Fibroblast of upper back skin (primary cell): Measurements from ENCODE around the gene LPA.
"Not testable (repeated sequence)": the region's sequence is repeated elsewhere in the genome, so short reads cannot be mapped to it uniquely, and the experiment has no call there.

ENCODE experiments used
- DNase-seq: peaks from one replicate; pipeline ENCODE4 v3.0.0-alpha.2; 2013

LPA gene

GRCh38 chr6:160659562-160659961 lies 4.5 kb downstream of the LPA start:
- DNase-seq, result no peak

DNA sequence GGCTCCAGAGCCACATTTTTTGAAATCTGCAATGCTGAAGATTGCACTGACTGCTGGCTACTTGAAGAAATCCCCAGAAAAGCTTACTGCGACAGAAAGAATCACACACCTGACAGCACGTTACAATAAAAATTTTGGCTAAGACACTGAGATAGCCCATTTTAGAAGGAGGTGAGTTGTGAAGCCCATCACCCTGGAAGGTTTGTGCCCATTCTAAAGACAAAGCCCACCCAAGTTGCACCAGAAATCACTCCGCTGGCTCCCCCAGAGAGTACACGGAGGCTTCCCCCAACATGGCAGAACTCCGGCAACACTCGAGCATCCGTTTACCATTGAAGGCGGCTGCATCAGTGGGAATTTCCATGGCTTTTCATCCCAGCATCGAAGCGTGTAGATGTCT lies 29.4 kb downstream of the LPA start:
- peak; percentile 2 for DNase-seq

- no peak for DNase-seq
These were observed 67.9 kb downstream of the LPA start for GRCh38 chr6:160595838-160596832.

DNA sequence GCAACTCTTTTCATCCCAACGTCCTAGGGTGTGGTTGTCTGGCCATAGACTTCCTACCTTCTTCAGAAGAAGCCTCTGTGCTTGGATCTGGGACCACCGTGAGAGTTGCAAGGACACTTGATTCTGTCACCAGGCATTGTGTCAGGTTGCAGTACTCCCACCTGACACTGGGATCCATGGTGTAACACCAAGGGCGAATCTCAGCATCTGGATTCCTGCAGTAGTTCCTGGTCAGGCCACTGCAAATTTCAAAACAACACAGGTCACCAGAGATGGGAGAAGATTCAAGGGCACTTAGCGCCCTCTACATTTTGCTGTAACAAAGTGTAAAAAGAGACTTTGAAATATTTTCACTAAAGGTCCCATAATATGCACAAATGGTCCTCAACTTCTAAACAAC lies 68.8 kb downstream of the LPA start:
- not testable (repeated sequence) for DNase-seq

GRCh38 chr6:160586374-160586773 lies 77.7 kb downstream of the LPA start:
- no peak for DNase-seq

DNA sequence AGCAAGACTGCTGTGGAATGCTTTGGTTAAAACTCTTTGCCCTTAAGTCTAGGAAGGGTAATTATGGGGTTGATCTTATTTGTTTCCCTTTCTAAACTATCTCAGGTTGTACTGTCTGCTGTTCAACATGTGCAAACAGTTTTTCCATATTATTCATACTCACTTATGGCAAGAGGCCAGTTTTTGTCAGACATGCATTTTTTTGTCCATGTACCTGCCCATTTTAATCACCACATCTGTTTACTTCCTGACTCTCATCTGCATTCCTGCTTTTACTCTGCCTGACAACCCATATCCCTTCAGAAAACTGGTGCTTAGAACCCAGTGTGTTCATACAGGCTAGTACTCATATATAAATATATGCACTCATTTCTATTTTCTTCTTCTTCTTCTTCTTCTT lies 80.3 kb downstream of the LPA start:
- no peak for DNase-seq

DNA sequence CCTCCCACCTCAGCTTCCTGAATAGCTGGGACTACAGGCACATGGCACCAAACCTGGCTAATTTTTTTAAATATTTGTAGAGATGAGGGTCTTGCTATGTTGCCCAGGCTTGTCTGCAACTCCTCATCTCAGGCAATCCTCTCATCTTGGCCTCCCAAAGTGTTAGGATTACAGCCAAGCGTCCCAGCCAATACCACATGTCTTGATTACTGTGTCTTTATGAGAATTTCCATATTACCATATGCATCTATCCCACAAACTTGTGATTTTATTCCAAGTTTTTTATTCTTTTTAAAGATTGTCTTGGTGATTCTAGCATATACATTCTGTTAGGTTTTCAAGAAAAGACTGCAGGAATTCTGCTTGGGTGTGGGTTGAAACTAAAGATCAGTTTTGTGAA lies 82.7 kb downstream of the LPA start:
- DNase-seq, result no peak

DNA sequence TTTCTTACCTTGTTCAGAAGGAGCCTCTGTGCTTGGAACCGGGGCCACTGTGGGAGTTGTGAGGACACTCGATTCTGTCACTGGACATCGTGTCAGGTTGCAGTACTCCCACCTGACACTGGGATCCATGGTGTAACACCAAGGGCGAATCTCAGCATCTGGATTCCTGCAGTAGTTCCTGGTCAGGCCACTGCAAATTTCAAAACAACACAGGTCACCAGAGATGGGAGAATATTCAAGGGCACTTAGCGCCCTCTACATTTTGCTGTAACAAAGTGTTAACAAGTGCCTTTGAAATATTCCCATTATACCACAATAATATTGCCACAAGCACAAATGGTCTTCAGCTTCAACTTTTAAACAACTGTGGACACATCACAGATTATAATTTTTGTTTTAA lies 85.6 kb downstream of the LPA start:
- not testable (repeated sequence) for DNase-seq

DNA sequence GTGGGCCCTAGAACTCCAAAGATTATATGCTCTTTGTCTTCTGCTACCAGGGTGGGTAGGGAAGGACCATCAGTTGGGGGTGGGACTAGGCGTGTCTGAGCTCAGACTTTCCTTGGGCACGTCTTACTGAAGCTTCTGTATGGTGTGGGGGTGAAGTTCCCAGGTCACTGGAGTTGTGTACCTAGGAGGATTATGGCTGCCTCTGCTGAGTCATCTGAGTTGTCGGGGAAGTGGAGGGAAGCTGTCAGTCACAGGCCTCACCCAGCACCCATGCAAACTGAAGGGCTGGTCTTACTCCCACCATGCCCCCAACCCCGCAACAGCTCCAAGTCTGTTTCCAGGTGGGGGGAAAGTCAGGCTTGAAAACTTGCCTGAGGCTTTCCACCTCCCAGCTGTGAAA lies 90.1 kb downstream of the LPA start:
- no peak for DNase-seq

- not testable (repeated sequence) for DNase-seq
These were observed 92.9 kb downstream of the LPA start for GRCh38 chr6:160571201-160571600.

- DNase-seq, result no peak
These were observed 119.3 kb downstream of the LPA start for GRCh38 chr6:160544802-160545201.

GRCh38 chr6:160535270-160535669 lies 128.8 kb downstream of the LPA start:
- DNase-seq, result no peak

DNA sequence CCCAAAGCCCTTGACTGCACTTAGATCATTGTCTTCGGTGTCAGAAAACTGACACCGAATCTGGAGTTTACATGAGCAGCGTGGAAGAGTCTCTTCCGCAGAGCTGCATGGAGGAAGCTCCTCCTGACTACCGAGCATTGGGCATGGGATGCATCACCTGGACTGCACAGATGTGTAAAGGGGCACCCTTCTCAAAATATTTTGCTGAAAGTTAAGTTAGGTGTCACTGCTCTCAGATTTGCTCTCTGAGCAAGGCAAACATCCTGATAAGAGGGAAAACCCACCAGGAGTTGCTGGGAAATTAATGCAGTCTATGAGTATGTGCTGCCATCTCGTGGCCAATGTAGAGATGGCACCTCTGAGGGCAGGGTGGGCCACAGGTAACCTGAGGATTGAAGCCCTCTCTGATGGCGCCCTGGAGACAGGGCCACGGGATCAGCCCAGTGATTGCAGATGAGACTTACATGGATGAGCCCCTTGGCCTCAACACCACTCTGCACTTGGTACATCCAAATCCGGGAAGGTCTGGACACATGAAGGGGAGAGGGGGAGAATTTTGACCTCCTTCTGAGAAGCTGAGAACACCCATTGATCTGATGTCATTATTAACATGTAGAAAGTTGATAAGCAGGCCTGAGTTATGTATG lies 129.9 kb downstream of the LPA start:
- DNase-seq, result peak; percentile 47

- DNase-seq, result no peak
These were observed 131.8 kb downstream of the LPA start for GRCh38 chr6:160532315-160532714.

GRCh38 chr6:160531826-160532225 lies 132.2 kb downstream of the LPA start:
- DNase-seq, result no peak

DNA sequence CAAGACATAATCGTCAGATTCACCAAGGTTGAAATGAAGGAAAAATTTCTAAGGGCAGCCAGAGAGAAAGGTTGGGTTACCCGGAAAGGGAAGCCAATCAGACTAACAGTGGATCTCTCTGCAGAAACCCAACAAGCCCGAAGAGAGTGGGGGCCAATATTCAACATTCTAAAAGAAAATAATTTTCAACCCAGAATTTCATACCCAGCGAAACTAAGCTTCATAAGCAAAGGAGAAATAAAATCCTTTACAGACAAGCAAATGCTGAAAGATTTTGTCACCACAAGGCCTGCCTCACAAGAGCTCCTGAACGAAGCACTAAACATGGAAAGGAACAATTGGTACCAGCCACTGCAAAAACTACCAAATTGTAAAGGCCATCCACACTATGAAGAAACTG lies 134.6 kb downstream of the LPA start:
- not testable (repeated sequence) for DNase-seq

DNA sequence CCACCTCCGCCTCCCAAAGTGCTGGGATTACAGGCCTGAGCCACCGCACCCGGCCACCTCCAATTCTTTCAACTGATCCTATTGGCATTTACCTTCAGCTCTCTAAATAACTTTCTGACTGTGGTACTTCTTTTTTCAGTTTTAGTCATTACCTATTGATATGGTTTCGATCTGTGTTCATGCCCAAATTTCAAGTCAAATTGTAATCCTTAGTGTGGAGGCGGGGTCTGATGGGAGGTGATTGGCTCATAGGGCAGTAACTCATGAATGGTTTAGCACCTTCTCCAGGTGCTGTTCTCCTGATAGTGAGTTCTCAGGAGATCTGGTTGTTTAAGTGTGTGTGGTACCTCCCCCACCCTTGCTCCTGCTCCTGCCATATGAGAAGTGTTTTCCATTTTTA lies 140.9 kb downstream of the LPA start:
- DNase-seq, result no peak

DNA sequence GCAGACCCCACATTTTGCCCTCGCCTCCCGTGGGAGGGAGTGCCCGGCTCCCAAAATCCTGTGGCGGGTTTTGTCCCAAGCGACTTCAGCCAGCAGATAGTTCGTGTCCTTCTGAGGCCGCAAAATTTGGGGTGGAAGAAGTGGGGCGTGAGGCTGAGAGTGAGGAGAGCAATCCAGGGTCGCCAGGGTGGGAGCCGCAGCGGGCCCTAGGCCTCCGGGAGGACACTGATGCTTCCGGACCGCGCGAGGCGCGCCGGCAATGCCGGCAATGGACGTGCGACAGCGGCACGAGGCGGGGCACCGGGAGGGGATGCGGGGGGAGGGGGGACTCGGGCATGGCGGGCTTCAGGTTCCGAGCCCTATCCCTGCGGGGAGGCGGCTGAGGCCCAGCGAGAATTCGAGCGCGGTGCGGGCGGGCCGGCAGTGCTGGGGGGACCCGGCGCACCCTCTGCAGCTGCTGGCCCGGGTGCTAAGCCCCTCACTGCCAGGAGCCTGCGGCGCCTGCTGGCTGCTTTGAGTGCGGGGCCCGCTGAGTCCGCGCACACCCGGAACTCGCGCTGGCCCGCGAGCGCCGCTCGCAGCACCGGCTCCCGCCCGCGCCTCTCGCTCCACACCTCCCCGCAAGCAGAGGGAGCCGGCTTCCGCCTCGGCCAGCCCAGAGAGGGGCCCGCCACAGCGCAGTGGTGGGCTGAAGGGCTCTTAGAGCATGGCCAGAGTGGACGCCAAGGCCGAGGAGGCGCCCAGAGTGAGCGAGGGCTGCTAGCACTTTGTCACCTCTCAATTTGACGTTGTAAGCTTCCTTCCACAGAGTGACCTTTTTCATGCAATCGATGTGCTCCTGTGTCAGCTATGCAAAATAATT lies 143.8 kb downstream of the LPA start:
- peak; percentile 67 for DNase-seq

DNA sequence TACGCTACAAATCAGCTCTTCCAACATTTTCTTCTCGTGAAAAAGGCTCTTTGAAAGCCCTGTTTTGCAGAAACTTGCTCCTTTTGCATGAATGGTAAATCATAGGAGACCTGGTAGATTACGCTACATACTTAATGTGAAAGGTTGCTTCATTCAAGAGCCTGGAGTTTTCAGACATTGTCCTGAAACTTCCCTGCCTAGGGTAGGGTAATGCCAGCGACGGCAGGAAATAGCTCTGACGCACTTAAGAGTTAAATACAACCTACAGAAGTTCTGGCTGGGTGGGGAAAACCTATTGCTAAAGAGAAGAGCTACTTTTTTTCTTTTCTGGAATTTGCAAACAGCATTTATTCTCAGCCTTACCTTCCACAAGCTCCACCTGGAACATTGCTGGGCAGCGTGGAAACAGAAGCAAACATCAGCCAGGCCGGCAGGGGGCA lies 144.5 kb downstream of the LPA start:
- DNase-seq, result no peak

DNA sequence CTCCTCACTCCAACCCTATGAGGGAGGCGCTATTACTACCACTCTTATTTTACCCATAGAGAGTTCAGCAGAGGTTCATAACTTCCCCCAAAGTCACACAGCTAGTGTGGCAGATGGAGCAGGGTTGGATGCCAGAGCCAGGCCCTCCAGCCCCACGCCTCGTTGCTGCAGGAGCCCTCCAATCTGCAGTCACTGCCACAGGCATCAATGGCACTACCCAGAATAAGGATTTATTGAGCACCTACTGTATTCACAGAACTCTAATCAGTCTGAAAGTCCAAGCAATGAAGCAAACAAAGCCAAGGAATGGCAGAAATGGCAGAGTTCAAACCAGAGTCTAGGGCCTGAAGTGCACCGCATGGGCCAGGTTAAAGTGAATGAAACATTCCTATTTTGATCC lies 144.9 kb downstream of the LPA start:
- no peak for DNase-seq

DNA sequence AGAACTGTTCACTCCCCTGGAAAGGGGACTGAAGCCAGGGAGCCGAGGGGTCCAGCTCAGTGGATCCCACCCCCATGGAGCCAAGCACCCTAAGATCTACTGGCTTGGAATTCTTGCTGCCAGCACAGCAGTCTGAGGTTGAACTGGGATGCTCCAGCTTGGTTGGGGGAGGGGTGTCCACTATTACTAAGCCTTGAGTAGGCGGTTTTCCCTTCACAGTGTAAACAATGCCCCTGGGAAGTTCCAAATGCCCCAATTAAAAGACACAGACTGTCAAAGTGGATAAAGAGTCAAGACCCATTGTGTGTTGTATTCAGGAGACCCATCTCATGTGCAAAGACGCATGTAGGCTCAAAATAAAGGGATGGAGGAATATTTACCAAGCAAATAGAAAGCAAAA lies 150.2 kb downstream of the LPA start:
- no peak for DNase-seq

DNA sequence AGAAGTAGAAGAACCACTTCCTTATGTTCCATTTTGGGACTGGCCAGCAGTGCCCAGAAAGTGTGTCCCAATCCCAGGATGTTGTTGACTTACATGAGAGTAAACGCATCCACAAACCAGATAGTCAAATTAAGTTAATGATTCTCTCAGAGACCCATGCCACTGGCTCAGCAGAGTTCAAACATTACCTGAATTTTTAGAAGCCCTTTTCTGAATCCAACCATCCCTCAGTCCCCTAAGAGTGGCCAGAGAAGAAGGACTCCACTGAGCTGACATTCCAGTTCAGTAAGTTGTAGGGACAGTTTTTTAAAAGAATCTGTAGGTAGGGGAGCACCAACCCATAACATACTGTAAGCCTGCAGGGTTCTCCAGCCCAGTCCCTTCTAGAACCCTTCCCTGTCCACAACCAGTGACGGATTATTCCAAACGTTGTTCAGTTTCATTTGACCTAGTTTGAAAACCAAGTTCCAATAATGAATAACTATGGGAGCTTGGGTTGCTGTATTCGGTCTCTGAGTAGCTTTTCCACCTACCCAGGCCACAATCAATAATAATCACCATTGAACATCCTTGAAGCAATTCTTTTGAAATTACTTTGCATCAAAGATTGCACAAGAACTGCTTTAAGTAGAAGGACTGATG lies 153.0 kb downstream of the LPA start:
- no peak for DNase-seq

DNA sequence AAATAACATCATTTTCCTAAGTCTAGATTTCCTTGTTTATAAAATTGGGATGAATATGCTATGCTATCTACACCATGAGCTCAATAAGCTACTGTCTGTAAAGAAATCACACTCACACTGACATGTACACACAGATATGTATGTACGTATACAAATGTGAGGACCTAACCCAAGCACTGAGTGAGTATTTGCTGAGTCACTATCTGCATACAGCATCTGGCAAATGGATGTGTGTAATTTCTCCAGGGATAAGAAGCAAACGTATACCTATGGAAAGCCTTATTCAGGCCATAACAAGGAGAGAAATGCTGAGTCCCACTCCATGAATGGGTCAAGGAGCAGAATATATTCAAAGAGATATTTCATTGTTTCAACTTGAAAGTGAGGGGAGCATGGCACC lies 153.9 kb downstream of the LPA start:
- peak; percentile 72 for DNase-seq
